NCI-H2107 (cell line): ENCODE results near the gene ADIPOR2.
"Not testable (repeated sequence)": the region's sequence is repeated elsewhere in the genome, so short reads cannot be mapped to it uniquely, and the experiment has no call there.

Source experiments
- DNase-seq: peaks from one replicate; lab custom pipeline; 2025; lab: John Stamatoyannopoulos, UW

Gene ADIPOR2

GRCh38 chr12:1705774-1706631 is 15.1 kb downstream of the ADIPOR2 start:
- DNase-seq, result no peak

- DNase-seq, result no peak
These were observed 15.7 kb downstream of the ADIPOR2 start for GRCh38 chr12:1706632-1706980.

DNA sequence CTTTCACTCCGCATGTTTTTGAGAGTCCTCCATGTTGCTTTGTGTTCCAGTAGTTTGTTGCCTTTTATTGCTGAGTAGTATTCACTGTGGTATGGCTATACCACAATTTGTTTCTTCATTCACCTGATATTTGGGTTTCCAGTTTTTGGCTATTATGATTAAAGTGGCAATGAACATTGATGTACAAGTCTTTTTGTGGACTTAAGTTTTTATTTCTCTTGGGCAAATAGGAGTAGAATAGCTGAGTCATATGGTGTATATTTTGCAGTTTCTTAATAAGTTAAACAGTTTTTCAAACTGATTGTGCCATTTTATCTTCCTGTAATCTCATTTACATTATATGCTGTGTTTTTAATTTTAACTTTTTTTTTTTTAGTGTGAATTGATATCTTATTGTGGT is 16.2 kb downstream of the ADIPOR2 start:
- no peak for DNase-seq

GRCh38 chr12:1709968-1710367 is 19.1 kb downstream of the ADIPOR2 start:
- not testable (repeated sequence) for DNase-seq

DNA sequence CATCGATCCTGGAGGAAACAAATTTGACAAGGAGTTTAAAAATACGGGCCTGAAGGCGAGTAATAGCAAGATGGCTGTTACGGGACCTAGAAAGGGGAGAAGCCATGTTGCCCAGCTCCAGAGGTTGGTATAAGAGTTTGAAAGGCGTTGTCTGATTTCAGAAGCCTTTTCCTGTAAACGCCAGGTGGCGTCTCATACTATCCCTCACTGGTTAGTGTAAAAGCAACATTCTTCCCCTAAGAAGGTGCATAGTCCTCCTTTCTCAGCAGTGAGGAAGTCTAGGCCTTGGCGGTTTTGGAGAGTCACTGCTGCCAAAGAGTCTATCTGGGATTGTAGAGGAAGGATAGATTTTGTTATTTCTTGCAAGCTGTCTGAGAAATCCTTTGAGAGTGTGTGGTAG is 20.0 kb downstream of the ADIPOR2 start:
- DNase-seq, result not testable (repeated sequence)

DNA sequence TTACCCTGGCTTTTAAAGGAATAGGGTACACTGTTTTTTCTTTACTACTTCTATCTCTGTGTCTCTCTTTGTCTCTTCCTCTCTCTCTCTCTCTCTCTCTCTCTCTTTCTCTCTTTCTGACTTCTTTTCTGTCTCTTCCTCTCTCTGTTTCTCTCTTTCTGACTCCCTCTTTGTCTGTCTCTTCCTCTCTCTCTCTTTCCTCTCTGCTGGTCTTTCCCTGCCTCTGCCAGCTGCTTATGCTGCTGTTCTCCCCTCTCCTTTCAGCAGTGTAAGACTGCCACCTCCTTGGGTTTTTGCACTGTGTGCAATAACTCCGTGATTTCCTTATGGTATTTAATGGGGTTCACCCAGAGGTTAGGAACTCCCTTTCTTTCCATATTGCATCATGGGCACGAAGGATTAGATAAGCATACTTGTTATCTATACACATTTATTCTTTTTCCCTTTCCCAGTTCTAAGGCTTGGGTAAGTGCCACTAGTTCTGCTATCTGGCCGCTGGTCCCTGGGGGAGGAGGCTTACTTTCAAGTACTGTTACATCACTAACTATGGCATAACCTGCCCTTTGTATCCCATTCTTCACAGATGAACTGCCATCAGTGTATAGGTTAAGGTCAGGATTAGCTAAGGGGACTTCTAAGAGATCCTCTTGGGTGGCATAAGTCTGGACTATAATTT is 20.8 kb downstream of the ADIPOR2 start:
- DNase-seq, result not testable (repeated sequence)

DNA sequence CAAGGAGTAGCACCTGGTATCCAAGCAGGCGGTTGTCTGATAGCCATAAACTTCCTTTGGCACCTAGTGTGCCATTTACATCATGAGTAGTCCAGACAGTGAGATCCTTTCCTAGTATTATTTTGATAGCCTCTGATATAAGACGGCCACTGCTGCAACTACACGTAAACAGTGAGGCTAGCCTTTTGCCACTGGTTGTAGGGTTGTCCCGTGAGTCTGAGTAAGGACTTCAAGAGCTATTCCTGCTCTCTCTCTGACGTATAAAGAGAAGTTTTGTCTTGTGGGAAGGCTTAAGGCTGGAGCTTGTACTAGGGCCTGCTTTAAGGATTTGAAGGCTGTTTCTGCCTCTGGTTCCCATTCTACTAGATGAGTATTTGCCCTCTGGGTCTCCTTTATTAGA is 21.4 kb downstream of the ADIPOR2 start:
- DNase-seq, result not testable (repeated sequence)

DNA sequence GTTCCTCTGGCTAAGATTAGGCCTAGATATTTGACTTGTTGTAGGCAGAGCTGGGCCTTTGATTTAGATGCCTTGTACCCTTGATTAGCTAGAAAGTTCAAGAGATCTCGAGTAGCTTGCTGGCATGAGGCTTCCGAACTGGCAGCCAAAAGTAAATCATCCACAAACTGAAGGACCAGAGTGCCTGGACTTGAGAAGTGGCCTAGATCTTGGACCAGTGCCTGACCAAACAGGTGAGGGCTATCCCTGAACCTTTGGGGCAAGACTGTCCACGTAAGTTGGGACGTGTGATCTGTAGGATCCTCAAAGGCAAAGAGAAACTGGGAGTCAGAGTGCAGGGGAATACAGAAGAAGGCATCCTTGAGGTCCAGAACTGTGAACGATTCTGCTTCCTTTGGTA is 22.0 kb downstream of the ADIPOR2 start:
- DNase-seq, result not testable (repeated sequence)

DNA sequence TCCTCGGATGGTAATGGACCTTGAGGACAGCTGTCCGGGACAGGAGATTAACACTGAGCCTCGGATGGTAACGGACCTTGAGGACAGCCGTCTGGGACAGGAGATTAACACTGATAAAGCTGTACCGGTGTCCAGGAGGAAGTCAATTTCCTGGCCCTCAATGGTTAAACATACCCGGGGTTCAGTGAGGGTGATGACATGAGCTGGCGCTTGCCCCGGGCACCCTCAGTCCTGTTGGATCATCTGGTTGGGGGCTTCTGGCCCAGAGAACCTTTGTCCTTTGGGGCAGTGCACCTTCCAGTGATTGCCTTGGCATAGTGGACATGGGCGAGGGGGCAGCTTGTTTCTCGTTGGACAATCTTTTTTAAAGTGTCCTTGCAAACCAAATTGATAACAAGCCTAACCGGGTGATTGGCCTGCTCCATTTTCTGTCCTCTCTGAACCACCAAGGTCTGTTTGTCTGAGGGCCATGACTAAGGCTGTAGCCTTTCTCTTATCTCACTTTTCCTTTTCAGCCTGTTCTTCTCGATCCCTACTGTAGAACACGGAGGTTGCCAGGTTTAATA is 23.0 kb downstream of the ADIPOR2 start:
- DNase-seq, result not testable (repeated sequence)

- not testable (repeated sequence) for DNase-seq
These were observed 24.6 kb downstream of the ADIPOR2 start for GRCh38 chr12:1715459-1715858.

GRCh38 chr12:1716215-1716862 is 25.5 kb downstream of the ADIPOR2 start:
- DNase-seq, result no peak

DNA sequence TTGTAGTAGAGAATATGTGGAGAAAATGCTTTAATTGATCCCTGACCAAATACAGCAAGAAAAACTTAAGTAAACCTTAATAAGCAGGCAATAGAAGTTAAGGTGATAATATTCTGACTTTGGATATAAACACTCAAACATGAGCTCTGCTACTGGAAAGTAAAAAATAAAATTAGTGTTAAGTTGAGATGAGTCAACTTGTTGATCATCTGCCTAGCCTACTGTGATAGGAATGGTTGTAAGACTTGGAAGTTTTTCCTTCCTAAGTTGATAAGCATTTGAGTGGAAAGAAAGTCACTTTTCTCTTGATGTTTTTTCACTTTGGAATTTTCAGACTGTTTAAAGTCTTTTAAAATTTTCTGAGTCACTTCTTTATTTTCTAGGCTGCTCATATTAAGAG is 26.0 kb downstream of the ADIPOR2 start:
- DNase-seq, result no peak

DNA sequence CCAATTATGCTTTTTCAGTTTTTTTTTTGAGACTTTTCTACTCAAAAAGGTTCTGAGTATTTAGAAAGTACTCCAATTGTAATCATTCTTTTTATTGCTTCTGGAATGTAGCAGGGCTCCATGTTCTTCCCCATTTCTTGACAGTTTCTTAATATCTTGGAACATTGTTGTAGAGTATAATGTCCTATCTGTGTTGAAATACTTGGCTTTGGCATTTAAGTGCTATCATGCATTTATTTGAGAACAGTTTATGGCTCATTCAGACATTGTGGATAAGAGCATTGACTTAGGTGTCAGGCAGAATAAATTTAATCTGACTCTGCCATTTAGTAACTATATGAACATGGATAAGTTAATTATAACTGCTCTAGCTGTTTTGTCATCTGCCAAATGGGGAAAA is 28.3 kb downstream of the ADIPOR2 start:
- DNase-seq, result no peak

DNA sequence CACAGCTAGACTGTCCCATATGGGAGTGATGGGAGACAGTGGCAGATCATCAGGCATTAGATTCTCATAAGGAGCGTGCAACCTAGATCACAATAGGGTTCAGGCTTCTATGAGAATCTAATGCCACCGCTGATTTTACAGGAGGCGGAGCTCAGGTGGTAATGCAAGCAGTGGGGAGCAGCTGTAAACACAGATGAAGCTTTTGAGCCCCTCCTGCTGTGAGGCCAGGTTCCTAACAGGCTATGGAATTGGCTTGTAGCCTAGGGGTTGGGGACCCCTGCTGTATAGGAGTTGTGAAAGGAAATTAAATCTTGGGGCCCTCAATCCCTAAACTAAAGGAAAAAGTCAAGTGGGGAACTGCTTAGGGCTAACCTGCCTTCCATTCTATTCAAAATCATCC is 29.6 kb downstream of the ADIPOR2 start:
- no peak for DNase-seq

DNA sequence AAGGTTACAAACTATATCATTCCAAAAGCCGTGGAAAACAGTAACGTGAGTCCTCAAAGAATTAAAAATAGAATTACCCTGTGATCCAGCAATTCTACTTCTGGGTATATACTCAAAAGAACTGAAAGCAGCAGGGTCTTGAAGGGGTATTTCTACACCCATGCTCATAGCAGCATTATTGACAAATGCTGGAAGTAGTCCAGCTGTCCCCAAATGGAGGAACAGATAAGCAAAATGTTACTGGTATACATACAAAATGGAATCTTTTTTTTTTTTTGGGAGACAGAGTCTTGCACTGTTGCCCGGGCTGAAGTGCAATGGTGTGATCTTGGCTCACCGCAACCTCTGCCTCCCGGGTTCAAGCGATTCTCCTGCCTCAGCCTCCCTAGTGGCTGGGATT is 32.9 kb downstream of the ADIPOR2 start:
- no peak for DNase-seq

DNA sequence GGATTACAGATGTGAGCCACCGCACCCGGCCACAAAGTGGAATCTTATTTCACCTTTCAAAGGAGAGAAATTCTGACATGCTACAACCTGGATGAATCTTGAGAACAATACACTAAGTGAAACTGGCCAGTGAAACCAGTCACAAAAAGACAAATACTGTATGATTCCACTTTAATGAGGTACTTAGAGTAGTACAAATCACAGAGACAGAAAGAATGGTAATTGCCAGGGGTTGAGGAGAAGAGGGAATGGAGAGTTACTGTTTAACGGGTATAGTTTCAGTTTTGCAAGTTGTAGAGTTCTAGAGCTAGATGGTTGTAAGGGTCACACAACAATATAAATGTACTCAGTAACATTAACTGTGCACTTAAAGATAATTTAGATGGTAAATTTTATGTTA is 33.4 kb downstream of the ADIPOR2 start:
- no peak for DNase-seq

- DNase-seq, result no peak
These were observed 35.9 kb downstream of the ADIPOR2 start for GRCh38 chr12:1726753-1727152.

DNA sequence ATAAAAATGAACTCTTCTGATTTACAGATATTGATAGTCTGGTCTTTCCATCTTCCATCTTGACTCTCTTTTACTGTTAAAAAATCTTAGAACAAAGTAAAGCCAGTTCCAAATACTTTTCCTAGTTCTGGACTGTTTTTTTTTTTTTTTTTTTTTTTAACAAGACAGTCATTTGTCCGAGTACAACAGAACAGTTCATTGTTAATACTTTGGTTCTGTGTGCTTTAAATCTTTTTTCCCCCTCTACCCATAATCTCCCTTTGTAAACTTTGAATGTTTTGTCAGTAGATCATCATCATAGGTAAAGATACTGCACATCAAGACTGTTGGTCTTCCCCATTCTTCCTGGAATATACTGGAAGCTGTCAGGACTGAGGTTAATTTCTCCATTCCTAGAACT is 38.0 kb downstream of the ADIPOR2 start:
- no peak for DNase-seq

GRCh38 chr12:1731019-1731687 is 40.3 kb downstream of the ADIPOR2 start:
- DNase-seq, result no peak

- DNase-seq, result not testable (repeated sequence)
These were observed 40.8 kb downstream of the ADIPOR2 start for GRCh38 chr12:1731688-1732078.

GRCh38 chr12:1732914-1733313 is 42.0 kb downstream of the ADIPOR2 start:
- DNase-seq, result no peak

DNA sequence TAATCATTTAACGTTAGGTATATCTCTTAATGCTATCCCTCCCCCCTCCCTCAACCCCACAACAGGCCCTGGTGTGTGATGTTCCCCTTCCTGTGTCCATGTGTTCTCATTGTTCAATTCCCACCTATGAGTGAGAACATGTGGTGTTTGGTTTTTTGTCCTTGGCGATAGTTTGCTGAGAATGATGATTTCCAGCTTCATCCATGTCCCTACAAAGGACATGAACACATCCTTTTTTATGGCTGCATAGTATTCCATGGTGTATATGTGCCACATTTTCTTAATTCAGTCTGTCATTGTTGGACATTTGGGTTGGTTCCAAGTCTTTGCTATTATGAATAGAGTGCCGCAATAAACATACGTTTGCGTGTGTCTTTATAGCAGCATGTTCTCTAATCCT is 42.8 kb downstream of the ADIPOR2 start:
- DNase-seq, result not testable (repeated sequence)
